HCT116 (cell line): ENCODE results near the gene ADAMTS4. TPM values are rescaled to one million over a fixed set of nuclear protein-coding genes. Genes with fewer than 3 reads are reported as not detected.

Experiments
- ATAC-seq: fragments of 200-7000 bp; cut with Tn5 transposase; 2 replicates; pipeline ENCODE4 v1.9.1; 2020; ENCODE audit warnings: mild to moderate bottlenecking, moderate library complexity
- BruUV-seq: library from RNA; stranded (reverse); fragments of 400-500 nt; replicated peaks from 2 replicates; lab custom pipeline; 2021; lab: Mats Ljungman, UMichigan
- CTCF ChIA-PET: fragments of 300-600 bp; sonication (Branson Sonifier 250); formaldehyde crosslinking; loops from one replicate; lab custom pipeline; 2021; ENCODE audit warnings: antibody characterized with exemption; lab: Charles Lee
- POLR2A ChIA-PET: fragments of 300-600, 350-600 bp; sonication (Branson Sonifier 250); formaldehyde crosslinking; loops from one replicate; lab custom pipeline; 2021; ENCODE audit warnings: antibody characterized with exemption; lab: Charles Lee
- RAD21 ChIA-PET, 2 experiments: fragments of 300-600 bp; sonication (Branson Sonifier 250); formaldehyde crosslinking; loops; one replicate each; lab custom pipeline; 2023; ENCODE audit warnings: low total read pairs in 2 of 2; ENCODE audit not compliant: uncharacterized antibody in 2 of 2, unreplicated experiment in 2 of 2, low non-redundant PET in 1 of 2; lab: Charles Lee
- DNase-seq: peaks from one replicate; pipeline ENCODE4 v3.0.0-alpha.2; 2010; ENCODE audit warnings: low read depth, low spot score
- H2AFZ ChIP-seq: fragments of 200-600 bp; shearing (Covaris generic), sonication (generic); 2 replicates; pipeline ENCODE4 v1.6.1; 2017; ENCODE audit warnings: low read depth, mixed run types, mixed read lengths, antibody characterized with exemption, low read length; ENCODE audit not compliant: poor library complexity, severe bottlenecking
- H3K27ac ChIP-seq: 2 replicates; pipeline ENCODE4 v1.5.1; 2012; ENCODE audit warnings: low read depth, low read length
- H3K27me3 ChIP-seq: fragments of 200-600 bp; sonication (generic); 2 replicates; pipeline ENCODE4 v1.6.1; 2016; ENCODE audit warnings: mixed run types, low read length, mixed read lengths; ENCODE audit not compliant: insufficient read depth
- H3K36me3 ChIP-seq, 2 experiments: fragments of 200-500 bp in 1 of 2; fragments of 200-600 bp in 1 of 2; sonication (Bioruptor generic) in 1 of 2; sonication (generic) in 1 of 2; 2 replicates each; pipeline versions ENCODE4 v1.5.1 to v1.6.1; 2014 to 2016; ENCODE audit warnings: low read length in 2 of 2, inconsistent platforms in 1 of 2, mixed read lengths in 1 of 2, mixed run types in 1 of 2; ENCODE audit not compliant: insufficient read depth in 2 of 2, control insufficient read depth in 1 of 2
- H3K4me1 ChIP-seq, 2 experiments: fragments of 200-600 bp in 1 of 2; sonication (generic) in 1 of 2; 2 replicates each; pipeline versions ENCODE4 v1.5.1 to v1.6.1; 2012 to 2017; ENCODE audit warnings: low read length in 2 of 2, inconsistent platforms in 1 of 2, mild to moderate bottlenecking in 1 of 2, mixed read lengths in 1 of 2, mixed run types in 1 of 2, moderate library complexity in 1 of 2; ENCODE audit not compliant: insufficient read depth in 2 of 2, control insufficient read depth in 1 of 2
- H3K4me2 ChIP-seq: fragments of 200-600 bp; sonication (generic); 2 replicates; pipeline ENCODE4 v1.6.1; 2017; ENCODE audit warnings: mixed run types, low read length, mixed read lengths
- H3K4me3 ChIP-seq, 2 experiments: fragments of 200-600 bp in 1 of 2; sonication (generic) in 1 of 2; replicated peaks in 1 of 2; 2 replicates each; pipeline ENCODE4 v1.5.1; 2011 to 2016; ENCODE audit warnings: low read length in 2 of 2, control low read depth in 1 of 2, low read depth in 1 of 2, mild to moderate bottlenecking in 1 of 2, mixed read lengths in 1 of 2, mixed run types in 1 of 2
- H3K79me2 ChIP-seq: fragments of 200-600 bp; sonication (generic); 2 replicates; pipeline ENCODE4 v1.6.1; 2017; ENCODE audit warnings: mild to moderate bottlenecking, mixed run types, low read length, moderate library complexity, mixed read lengths; ENCODE audit not compliant: insufficient read depth
- H3K9ac ChIP-seq: fragments of 200-600 bp; sonication (generic); 2 replicates; pipeline ENCODE4 v1.6.1; 2016; ENCODE audit warnings: low read length, mixed read lengths
- H3K9me2 ChIP-seq: fragments of 200-600 bp; sonication (generic), shearing (Covaris generic); 2 replicates; pipeline ENCODE4 v1.6.1; 2017; ENCODE audit warnings: mixed run types, mild to moderate bottlenecking, moderate library complexity; ENCODE audit not compliant: insufficient read depth
- H3K9me3 ChIP-seq, 2 experiments: fragments of 200-500 bp in 1 of 2; fragments of 200-600 bp in 1 of 2; sonication (Bioruptor generic) in 1 of 2; sonication (generic) in 1 of 2; 2 replicates each; pipeline ENCODE4 v1.6.1; 2014 to 2017; ENCODE audit warnings: low read length in 2 of 2, mixed read lengths in 2 of 2, inconsistent platforms in 1 of 2, low read depth in 1 of 2, mild to moderate bottlenecking in 1 of 2, mixed run types in 1 of 2, moderate library complexity in 1 of 2; ENCODE audit not compliant: control insufficient read depth in 1 of 2, insufficient read depth in 1 of 2
- H4K20me1 ChIP-seq: fragments of 200-600 bp; sonication (generic), shearing (Covaris generic); 2 replicates; pipeline ENCODE4 v1.6.1; 2017; ENCODE audit warnings: mixed run types, mild to moderate bottlenecking, moderate library complexity; ENCODE audit not compliant: insufficient read depth
- CEBPB ChIP-seq: IDR thresholded peaks from 2 replicates; pipeline ENCODE4 v1.6.1; 2012; ENCODE audit warnings: low read depth
- ELF1 ChIP-seq: IDR thresholded peaks from 2 replicates; pipeline ENCODE4 v1.6.1; 2012; ENCODE audit warnings: low read depth, borderline replicate concordance
- EZH2 ChIP-seq: fragments of 200-600 bp; sonication (generic); IDR thresholded peaks from 2 replicates; pipeline ENCODE4 v1.6.1; 2017; ENCODE audit warnings: antibody characterized with exemption, mixed run types
- EZH2phosphoT487 ChIP-seq: fragments of 200-600 bp; IDR thresholded peaks from 2 replicates; pipeline ENCODE4 v1.6.1; 2018; ENCODE audit warnings: antibody characterized with exemption, borderline replicate concordance
- JUND ChIP-seq: IDR thresholded peaks from 2 replicates; pipeline ENCODE4 v1.6.1; 2012
- POLR2A ChIP-seq: IDR thresholded peaks from 2 replicates; pipeline ENCODE4 v1.7.0; 2011; ENCODE audit warnings: borderline replicate concordance; ENCODE audit not compliant: insufficient read depth, insufficient read length; ENCODE audit errors: extremely low read depth
- SP1 ChIP-seq: IDR thresholded peaks from 2 replicates; pipeline ENCODE4 v1.6.1; 2012; ENCODE audit warnings: low read depth
- SRF ChIP-seq: IDR thresholded peaks from 2 replicates; pipeline ENCODE4 v1.6.1; 2012; ENCODE audit warnings: low read depth
- YY1 ChIP-seq: IDR thresholded peaks from 2 replicates; pipeline ENCODE4 v1.6.1; 2011; ENCODE audit warnings: low read length, low read depth, moderate library complexity, mild to moderate bottlenecking; ENCODE audit not compliant: insufficient replicate concordance; ENCODE audit errors: extremely low read depth
- ZFX ChIP-seq: fragments of 450-650 bp; IDR thresholded peaks from 2 replicates; pipeline ENCODE4 v1.6.1; 2017
- ZNF274 ChIP-seq: fragments of 200-500 bp; sonication (Bioruptor generic); IDR thresholded peaks from 2 replicates; pipeline ENCODE4 v1.6.1; 2014; ENCODE audit warnings: mild to moderate bottlenecking, low read depth, low read length, inconsistent platforms
- intact Hi-C: fragments of 100-400 bp; cut with micrococcal nuclease; formaldehyde crosslinking; loops from 2 replicates; pipeline ENCODE4 v1.10.0; 2022
- total RNA-seq: library from RNA; stranded (reverse); gene quantifications from one replicate; pipeline ENCODE4 v1.2.1, GENCODE V29; 2021; ENCODE audit not compliant: unreplicated experiment
- TF ChIP-seq, protein P1 (sequence below), 3 experiments: fragments of 200-600 bp in 1 of 3; sonication (generic) in 1 of 3; IDR thresholded peaks in 2 of 3; conservative IDR thresholded peaks in 1 of 3; 2 replicates each; pipeline ENCODE4 v1.5.1; 2012 to 2017; ENCODE audit warnings: low read depth in 2 of 3, low read length in 2 of 3, antibody characterized with exemption in 1 of 3, borderline replicate concordance in 1 of 3, control low read depth in 1 of 3, mild to moderate bottlenecking in 1 of 3, mixed read lengths in 1 of 3, mixed run types in 1 of 3, moderate library complexity in 1 of 3; ENCODE audit not compliant: insufficient read depth in 1 of 3
- TF ChIP-seq, protein P2 (sequence below): IDR thresholded peaks from 2 replicates; pipeline ENCODE4 v1.6.1; 2011; ENCODE audit warnings: mild to moderate bottlenecking, low read length, moderate library complexity; ENCODE audit not compliant: insufficient replicate concordance; ENCODE audit errors: extremely low read depth

The ADAMTS4 gene
- total RNA-seq, 1 experiment from 2014 or later, result not detected

DNA sequence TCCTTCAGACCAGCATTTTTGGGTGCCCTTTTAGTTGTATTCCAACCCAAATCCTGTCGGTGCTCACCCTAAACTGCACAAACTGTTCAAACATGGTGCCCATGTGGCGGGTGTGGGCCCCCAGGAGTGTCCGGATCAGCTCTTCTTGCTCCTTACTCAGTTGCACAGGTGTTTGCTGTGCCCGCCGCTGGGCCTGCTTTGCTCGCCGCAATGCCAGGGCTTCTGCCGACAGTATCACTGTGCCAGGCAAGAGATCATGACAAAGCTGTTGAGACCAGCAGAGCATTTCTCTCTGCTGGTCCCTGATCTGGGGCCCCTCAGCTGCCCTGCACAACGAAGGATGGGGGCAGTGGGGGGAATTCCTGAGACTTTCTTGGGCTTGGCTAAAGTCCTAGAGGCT lies 34.2 kb upstream of the ADAMTS4 start (continued):
- TF ChIP-seq YY1, result no peak
- TF ChIP-seq POLR2A, result no peak
- no peak for TF ChIP-seq SRF
- TF ChIP-seq, protein P1, sequence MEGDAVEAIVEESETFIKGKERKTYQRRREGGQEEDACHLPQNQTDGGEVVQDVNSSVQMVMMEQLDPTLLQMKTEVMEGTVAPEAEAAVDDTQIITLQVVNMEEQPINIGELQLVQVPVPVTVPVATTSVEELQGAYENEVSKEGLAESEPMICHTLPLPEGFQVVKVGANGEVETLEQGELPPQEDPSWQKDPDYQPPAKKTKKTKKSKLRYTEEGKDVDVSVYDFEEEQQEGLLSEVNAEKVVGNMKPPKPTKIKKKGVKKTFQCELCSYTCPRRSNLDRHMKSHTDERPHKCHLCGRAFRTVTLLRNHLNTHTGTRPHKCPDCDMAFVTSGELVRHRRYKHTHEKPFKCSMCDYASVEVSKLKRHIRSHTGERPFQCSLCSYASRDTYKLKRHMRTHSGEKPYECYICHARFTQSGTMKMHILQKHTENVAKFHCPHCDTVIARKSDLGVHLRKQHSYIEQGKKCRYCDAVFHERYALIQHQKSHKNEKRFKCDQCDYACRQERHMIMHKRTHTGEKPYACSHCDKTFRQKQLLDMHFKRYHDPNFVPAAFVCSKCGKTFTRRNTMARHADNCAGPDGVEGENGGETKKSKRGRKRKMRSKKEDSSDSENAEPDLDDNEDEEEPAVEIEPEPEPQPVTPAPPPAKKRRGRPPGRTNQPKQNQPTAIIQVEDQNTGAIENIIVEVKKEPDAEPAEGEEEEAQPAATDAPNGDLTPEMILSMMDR (IDR thresholded peaks at IDR 0.05 in 2 of 3, conservative IDR thresholded peaks at IDR 0.05 in 1 of 3; ENCODE audit: borderline replicate concordance in 1 of 3, insufficient read depth in 1 of 3, low read depth in 2 of 3, low read length in 2 of 3), result no peak
- TF ChIP-seq JUND, result no peak
- no peak for TF ChIP-seq ZNF274
- TF ChIP-seq, protein P2, sequence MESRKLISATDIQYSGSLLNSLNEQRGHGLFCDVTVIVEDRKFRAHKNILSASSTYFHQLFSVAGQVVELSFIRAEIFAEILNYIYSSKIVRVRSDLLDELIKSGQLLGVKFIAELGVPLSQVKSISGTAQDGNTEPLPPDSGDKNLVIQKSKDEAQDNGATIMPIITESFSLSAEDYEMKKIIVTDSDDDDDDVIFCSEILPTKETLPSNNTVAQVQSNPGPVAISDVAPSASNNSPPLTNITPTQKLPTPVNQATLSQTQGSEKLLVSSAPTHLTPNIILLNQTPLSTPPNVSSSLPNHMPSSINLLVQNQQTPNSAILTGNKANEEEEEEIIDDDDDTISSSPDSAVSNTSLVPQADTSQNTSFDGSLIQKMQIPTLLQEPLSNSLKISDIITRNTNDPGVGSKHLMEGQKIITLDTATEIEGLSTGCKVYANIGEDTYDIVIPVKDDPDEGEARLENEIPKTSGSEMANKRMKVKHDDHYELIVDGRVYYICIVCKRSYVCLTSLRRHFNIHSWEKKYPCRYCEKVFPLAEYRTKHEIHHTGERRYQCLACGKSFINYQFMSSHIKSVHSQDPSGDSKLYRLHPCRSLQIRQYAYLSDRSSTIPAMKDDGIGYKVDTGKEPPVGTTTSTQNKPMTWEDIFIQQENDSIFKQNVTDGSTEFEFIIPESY, result no peak
- no peak for TF ChIP-seq CEBPB
- no peak for TF ChIP-seq SP1
- no peak for TF ChIP-seq EZH2phosphoT487

DNA sequence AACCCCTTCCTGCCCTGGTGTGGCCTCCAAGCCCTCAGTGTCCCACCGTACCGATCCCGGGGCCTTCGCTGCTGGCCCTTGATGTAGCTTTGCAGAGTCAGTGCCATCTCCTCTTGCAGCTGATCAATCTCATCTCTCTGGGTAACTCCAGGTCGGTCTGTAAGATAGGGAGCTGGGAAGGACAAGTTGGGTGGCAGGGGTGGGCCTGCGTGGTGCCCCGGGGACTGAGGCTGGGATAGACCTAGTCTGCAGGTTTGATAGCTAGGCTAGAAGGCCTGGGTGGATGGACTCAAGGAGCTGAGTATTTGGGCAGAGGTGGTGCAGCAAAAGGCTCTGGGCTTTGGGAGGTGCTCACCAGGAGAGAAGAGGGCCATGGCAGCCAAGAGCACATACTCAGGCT lies 31.9 kb upstream of the ADAMTS4 start:
- ChIA-PET RAD21 (no interaction called here), CTCF (interaction anchor here (1.7 kb wide), 1 partner anchor 151 kb away, joined by 11 read pairs; no protein-coding TSS in a partner anchor), POLR2A (no interaction called here)
- intact Hi-C loops, result no loop called here
- Histone ChIP-seq H2AFZ (no peak overlapping the region), H3K9ac (no peak overlapping the region), H3K4me2 (no peak overlapping the region), H3K36me3 (peaks cover 4 to 17% of the 10 kb centered on the region in 2 experiments), H3K4me3 (no peak overlapping the region), H3K27ac (no peak overlapping the region), H3K27me3 (no peaks in the 10 kb centered on the region), H3K79me2 (no peaks in the 10 kb centered on the region), H3K9me3 (no peaks in the 10 kb centered on the region), H4K20me1 (no peaks in the 10 kb centered on the region), H3K4me1 (peaks cover 8 to 17% of the 10 kb centered on the region in 2 experiments; a peak in 3 of 4 replicates), H3K9me2 (no peaks in the 10 kb centered on the region)
- DNase-seq (no peak), ATAC-seq (no peak)
- BruUV-seq, result no TSS peak
- TF ChIP-seq SP1 (no peak), ZFX (no peak), ELF1 (no peak), ZNF274 (no peak), EZH2 (no peak)
